HG02852 (cell line): Measurements from ENCODE around the gene LETM1.
A peak's percentile ranks its signal among the peaks of the same experiment; 100 is the strongest.
"Not testable (repeated sequence)": the region's sequence is repeated elsewhere in the genome, so short reads cannot be mapped to it uniquely, and the experiment has no call there.

Experiments
- ATAC-seq: cut with Tn5 transposase; IDR thresholded peaks from one replicate; pipeline ENCODE4 v1.9.1; 2021; ENCODE audit warnings: mild to moderate bottlenecking, moderate library complexity; ENCODE audit not compliant: unreplicated experiment

Gene LETM1

DNA sequence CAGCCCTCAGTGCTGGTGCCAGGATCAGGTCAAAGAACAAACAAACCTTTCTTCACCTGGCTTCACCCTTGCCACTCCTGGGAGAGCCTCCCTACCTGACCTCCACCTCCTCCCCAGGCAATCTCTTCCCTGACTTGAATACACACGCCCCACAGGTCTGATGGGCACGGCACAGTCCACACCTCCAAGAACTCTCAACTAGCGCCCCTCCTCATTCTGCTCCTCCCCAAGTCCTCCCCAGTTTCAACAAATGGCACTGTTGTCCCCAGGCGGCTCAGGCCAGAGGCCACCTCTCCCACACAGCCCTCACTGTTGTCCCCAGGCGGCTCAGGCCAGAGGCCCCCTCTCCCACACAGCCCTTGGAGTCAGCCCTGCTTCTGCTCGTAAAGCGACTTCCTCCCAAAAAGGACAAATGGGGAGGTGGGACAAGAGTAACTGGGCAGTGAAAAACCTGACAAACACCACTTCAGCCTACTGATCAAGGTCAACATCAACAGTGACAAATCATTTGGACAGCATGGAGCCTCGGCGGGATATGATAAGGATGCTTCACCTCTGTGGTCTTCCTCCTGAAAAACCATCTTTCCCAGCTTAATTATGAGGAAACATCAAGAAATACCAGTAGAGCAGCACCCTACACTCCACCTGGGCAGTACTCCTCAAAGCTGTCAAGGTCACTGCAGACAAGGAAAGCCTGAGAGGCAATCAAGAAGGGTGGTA lies 2.9 kb downstream of the LETM1 start:
- no peak for ATAC-seq

DNA sequence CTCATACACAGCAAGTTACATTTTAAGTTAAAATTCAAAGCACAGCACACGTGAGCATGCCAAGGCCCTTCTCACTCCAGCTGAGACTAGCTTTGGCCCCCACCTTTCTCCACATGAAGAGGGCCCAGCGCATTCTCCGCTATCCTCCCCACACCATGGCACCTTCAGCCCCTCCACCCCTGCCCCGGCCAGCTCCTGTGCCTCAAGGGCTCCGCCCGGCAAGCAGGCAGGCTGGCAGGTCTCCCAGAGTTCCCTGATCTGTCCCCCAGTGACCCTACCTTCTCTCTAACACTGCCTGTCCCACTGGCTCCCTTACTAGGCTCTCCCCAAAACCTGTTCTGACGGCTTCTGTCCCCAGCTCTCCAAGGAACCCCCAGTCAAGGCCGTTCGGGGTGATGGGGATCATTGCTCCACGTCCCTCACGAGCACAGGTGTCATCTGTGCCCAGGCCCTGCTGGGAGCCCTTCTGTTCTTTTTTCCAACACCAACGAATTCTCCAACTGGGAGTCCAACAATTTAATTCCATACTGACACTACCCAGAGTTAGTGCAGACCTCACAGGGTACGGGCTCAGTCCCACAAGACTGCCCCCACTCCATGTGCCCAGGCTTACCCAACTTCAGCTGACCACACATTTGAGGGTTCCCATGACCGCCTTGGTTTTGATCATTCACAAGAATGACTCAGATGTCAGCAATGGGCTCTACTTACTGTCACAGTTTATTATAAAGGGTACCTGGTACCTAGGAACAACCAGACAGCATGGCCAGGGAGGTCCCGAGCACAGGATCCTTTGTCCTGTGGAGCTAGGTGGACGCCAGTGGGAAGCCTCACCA lies 4.2 kb downstream of the LETM1 start:
- ATAC-seq, result no peak

GRCh38 chr4:1851160-1851559 lies 4.8 kb downstream of the LETM1 start:
- no peak for ATAC-seq

DNA sequence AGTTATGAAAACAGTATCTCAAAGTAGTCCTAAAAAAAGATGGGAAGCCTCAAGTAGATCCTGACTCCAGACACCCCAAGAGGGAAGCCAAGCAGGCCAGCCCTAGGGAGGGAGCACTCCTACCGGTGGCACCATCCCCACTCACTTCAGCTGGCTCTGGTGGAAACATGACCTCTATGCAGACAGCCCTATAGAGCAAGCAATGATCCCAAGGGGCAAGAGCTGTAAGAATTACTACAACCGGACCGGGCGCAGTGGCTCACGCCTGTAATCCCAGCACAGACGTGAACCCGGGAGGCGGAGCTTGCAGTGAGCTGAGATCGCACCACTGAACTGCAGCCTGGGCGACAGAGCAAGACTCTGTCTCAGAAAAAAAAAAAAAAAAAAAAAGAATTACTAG lies 5.7 kb downstream of the LETM1 start:
- no peak for ATAC-seq

DNA sequence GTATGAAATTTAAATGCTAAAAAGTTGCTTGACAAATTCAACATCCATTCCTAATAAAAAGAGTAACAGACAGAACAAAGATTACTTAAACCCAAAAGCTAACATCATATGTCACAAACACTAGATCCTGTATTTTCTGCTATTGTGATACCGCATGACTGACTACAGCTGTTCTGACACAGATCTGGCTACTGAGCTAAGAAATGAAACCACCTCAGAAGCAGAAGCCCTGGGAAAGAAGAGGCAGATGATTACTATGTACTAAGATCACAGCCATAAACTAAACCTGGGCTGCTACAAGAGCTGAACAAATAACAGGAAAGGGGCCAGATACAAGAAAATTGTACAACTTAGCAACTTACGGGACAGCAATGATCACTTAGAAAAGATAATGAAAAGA lies 9.4 kb downstream of the LETM1 start:
- ATAC-seq, result peak; percentile 55

DNA sequence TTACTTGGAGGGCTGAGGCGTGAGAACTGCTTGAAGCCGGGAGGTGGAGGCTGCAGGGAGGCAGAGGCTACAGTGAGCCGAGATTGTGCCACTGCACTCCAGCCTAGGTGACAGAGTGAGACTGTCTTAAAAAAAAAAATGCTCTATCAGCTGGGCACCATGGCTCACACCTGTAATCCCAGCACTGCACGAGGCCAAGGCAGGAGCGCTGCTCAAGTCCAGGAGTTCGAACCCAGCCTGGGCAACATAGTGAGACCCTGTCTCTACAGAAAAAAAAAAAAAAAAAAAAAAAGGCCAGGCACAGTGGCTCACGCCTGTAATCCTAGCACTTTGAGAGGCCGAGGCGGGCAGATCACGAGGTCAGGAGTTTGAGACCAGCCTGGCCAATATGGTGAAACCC lies 11.3 kb downstream of the LETM1 start:
- not testable (repeated sequence) for ATAC-seq

DNA sequence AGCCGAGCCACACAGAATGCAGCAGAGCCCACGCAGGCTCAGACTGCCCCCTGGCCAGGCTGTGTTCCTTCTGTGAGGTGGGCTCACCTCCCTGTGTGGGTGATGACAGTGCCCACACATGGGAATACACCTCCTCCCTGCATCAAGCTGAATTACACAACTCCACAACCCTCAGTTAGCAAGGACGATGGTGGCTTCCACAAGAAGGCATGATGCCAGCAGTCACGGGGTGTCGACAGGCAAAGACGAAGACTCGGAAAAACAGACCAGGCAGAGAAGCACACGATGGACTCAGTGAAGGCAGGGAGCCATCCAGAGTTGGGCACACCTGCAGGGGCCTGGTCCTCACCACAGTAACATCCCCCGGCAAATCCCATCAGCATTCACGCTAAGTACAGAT lies 12.1 kb downstream of the LETM1 start:
- no peak for ATAC-seq

DNA sequence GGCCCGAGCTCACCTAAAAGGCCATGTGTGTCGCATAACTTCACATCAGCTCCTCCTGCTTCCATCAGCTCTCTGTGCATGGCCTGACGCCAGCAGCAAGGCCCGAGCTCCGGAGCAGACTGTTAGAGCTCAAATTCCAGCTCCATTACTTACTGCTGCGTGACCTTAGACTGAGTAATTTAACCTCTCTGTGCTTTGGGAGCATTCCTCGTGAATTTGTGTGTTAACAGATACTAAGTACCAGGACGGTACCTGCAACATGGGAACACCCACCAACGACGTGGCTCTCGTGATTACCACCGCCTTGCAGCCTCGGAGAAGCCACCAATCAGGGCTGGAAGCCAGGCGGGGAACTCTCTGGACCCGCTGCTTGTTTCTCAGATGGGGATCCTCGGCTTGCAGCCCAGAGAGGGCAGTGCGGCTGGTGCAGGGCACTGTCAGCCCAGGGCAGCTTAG lies 12.9 kb downstream of the LETM1 start:
- no peak for ATAC-seq

DNA sequence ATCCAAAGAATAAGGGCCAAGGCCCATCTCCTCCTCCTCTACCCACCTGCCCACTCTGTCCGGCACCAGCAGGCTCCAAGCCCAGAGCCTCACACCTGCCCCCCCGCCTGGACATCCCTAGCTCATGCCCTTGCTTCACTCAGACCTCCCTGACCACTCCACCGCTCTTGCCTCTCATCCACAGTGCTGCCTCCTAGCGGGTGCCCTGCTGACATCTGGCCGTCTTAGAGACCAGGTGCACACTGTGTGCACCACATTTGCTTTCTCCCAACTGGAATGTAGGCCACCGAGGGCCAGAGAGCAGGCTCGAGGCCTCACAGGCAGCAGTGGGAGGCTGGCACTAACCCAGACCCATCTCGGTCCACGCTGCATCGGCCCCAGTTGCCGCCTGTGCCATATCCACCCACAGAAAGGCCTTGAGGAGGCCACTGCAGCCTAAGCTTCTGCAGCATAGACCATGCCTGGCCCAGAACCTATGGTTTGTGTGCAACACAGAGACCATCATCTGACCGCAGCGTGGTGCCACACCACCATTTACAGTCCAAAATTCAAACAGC lies 13.5 kb downstream of the LETM1 start:
- ATAC-seq, result no peak

GRCh38 chr4:1841887-1842210 lies 14.1 kb downstream of the LETM1 start:
- no peak for ATAC-seq

DNA sequence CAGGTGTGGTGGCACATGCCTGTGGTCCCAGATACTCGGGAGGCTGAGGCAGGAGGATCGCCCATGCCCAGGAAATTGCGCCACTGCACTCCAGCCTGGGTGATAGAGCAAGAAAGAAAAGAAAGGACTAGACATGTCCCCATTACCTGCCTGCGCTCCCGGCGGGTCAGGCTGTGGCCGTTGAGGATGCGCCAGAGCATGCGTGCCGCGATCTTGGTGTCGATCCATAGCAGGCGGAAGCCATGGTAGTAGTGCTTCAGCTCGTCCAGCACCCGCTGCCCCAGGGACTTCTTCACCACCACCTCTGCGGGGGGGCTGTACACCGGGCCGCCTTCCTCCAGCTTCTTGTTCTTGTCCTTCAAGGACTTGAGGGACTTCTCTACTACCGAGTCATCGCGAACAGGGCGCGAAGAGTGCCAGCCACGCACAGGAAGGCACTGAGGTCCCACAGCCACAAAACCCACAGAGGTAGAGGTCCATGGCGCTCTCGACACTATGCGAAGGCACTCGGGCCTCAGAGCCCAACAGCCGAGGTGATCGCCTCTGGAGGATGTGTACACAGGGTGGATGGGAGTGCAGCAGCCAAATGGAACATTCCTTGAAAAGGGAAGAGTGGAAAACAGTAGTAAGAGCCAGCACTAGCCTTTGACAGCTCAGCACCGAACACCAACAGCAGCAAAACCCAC lies 14.6 kb downstream of the LETM1 start:
- no peak for ATAC-seq

DNA sequence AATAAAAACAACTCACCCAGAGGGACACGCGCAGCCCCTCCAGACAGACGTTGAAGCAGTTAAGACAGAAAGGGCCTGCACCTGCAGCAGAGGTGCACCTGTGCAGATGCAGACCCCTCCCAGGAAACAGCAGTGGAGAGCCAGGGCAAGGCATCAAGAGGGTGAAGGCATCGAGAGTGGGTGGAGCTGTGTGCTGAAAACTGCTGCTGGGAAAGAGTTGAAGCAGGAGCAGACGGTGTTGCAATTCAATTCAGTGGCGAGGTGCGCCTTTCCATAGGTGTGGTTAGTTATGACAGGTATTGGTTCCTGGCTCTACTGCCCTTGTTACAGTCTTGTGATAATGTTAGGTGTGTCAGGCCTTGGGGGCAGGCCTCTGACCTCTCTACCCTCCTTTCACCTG lies 16.7 kb downstream of the LETM1 start:
- no peak for ATAC-seq

- no peak for ATAC-seq
Measured at GRCh38 chr4:1837069-1837468, 18.9 kb downstream of the LETM1 start.

GRCh38 chr4:1836650-1837049 lies 19.3 kb downstream of the LETM1 start:
- no peak for ATAC-seq

- not testable (repeated sequence) for ATAC-seq
Measured at GRCh38 chr4:1835836-1836235, 20.1 kb downstream of the LETM1 start.

- peak; percentile 73 for ATAC-seq
Measured at GRCh38 chr4:1834047-1834775, 21.7 kb downstream of the LETM1 start.

DNA sequence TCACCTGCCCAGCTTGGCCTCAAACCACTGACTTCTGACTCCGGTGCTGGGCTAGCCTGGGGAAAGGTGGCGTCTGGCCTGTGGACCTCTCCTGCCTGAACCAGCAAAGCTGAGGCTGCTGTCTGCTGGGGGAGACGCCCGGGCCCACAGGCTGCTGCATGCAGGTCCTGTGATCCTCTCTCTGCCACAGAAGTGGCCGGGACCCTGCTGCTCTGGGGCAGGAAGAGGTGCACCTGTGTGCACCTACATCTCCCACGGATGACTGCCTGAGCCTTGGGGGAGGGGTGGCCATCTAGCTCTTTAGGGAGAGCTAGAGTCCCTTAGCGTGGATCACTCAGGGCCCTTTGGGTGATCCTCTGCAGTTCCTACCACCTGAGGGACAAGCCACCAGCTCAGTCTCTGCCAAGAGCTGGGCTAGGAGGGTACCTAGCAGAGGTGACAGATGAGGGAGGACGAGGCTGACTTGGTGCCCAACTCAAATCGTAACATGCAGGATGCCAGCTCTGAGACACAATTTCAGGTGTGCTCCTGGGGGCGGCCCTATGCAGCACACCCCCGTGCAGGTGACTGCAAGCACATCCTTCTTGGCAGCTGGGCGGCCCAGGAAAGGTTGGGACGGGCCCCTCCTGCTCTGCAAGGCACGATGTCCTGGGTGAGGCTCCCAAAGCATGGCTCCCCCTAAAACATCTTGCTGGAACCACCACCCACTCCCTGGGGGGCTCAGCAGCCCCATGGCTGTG lies 22.5 kb downstream of the LETM1 start:
- peak; percentile 16 for ATAC-seq

GRCh38 chr4:1832690-1833089 lies 23.3 kb downstream of the LETM1 start:
- ATAC-seq, result no peak

- no peak for ATAC-seq
Measured at GRCh38 chr4:1831331-1831730, 24.6 kb downstream of the LETM1 start.

DNA sequence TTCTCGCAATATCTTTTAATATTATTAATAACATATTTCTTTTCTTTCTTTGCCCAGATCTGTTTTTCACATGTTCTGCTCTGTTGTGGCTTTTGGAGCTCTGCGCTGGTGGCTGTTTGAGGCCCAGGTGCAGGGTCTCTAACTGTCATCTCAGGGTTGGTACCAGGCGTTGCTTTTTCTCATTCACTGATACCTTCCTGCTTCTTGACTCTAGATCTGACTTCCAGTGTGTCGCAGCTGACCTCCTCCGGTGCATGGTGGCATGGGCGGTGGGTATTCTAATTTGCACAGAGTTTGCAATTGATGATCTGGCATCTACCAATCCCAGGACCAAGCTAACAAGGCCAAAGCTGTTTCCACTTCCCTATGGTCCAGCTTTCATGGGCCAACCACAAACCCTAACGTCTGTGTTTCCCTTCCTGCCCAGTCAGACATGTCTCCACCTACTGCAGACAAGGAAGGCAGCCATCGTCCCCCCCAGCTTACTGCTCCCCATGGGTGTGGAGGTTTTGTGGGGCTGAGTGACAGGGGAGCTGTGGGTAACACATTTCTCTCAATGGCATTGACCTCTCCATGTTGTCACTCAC lies 25.2 kb downstream of the LETM1 start:
- no peak for ATAC-seq
